Immature natural killer cell (primary cell): ENCODE results near the gene CLK1. TPM values are rescaled to one million over a fixed set of nuclear protein-coding genes. Genes with fewer than 3 reads are reported as not detected.
"Not testable (repeated sequence)": the region's sequence is repeated elsewhere in the genome, so short reads cannot be mapped to it uniquely, and the experiment has no call there.

ENCODE experiments used
- DNase-seq, 3 donors: peaks; one replicate each; pipeline ENCODE4 v3.0.0; 2022; ENCODE audit warnings: mixed read lengths in 1 of 3
- H3K27ac Mint-ChIP-seq, 6 donors: one replicate each; pipeline ENCODE4 v1.8.0; 2020; ENCODE audit warnings: mixed read lengths in 6 of 6, mild to moderate bottlenecking in 5 of 6, inconsistent platforms in 4 of 6, moderate library complexity in 3 of 6
- H3K27me3 Mint-ChIP-seq, 3 donors: one replicate each; pipeline ENCODE4 v1.8.0; 2020 to 2021; ENCODE audit warnings: low read depth in 3 of 3, mild to moderate bottlenecking in 3 of 3, mixed read lengths in 3 of 3, moderate library complexity in 3 of 3, inconsistent platforms in 1 of 3
- H3K36me3 Mint-ChIP-seq, 3 donors: one replicate each; pipeline ENCODE4 v1.8.0; 2020; ENCODE audit warnings: mixed read lengths in 3 of 3, inconsistent platforms in 2 of 3, mild to moderate bottlenecking in 2 of 3
- H3K4me1 Mint-ChIP-seq, 2 donors: one replicate each; pipeline ENCODE4 v1.8.0; 2020; ENCODE audit warnings: inconsistent platforms in 2 of 2, mild to moderate bottlenecking in 2 of 2, mixed read lengths in 2 of 2, moderate library complexity in 1 of 2
- H3K4me3 Mint-ChIP-seq, 5 donors: one replicate each; pipeline ENCODE4 v1.8.0; 2020; ENCODE audit warnings: mild to moderate bottlenecking in 5 of 5, mixed read lengths in 5 of 5, inconsistent platforms in 3 of 5, moderate library complexity in 3 of 5
- H3K9me3 Mint-ChIP-seq, 6 donors: one replicate each; pipeline ENCODE4 v1.8.0; 2020; ENCODE audit warnings: mild to moderate bottlenecking in 6 of 6, mixed read lengths in 6 of 6, inconsistent platforms in 4 of 6, moderate library complexity in 3 of 6
- polyA plus RNA-seq, 3 donors: library from polyadenylated mRNA; unstranded; fragments of 300-500 nt; fragmentation: Illumina TruSeq; gene quantifications; one replicate each; pipeline ENCODE4 v1.2.3, GENCODE V29; 2021

The CLK1 gene
- 10 to 100 TPM; 26.2 to 48.7 (median 47.9) TPM for polyA plus RNA-seq

DNA sequence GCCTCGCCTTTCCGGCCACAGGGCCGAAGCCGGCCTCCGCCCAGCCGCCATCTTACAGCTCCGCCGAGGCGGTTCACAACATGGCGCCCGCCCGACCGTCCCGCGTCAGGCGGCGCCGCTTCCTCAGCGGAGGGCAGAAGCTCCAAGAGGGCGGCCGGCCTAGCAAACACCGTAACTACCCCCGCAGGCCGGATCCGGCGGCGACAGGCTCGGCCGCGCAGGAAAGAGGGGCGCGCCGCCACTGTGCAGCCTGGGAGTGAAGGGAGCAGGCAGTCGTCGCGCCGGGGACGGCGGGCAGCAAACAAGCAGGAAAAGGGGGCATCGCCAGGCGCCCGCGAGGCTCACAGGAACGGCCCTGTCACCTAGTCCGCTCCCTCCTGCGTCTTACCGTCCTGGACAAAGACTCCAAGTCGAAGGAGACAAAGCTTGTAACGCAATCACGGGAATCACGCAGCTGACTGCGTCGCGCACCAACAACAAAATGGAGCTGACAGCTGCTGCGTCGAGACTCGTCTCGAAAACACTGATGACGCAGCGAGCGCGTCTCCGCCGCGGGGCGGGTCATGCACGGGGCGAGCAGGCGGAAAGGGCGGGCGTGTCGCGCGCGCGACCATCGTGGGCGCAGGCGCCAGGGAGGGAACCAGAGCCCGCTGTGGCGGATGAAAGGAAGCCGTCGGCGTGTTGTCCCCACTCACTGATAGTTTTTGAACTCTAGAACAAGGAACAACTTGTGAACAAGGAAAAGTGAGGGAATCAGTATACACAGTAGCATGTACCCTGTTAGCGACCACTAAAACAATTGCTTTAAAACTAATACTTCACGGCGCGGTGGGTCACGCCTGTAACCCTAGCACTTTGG is at the start of gene CLK1:
Gene CLK1, minus strand, starts transcription at position 483 of the 859 bp plus-strand sequence. CDS start 2,796 bp downstream, outside the sequence.
- peaks cover 28 to 41% (median 41%) of the 10 kb centered on the region in 3 donors for H3K27me3 Mint-ChIP-seq
- peak within 1 kb of the TSS; percentile 95 to 100 (median 99) for H3K27ac Mint-ChIP-seq
- DNase-seq = peak; percentile 90 to 94 (median 94)
- peak within 1 kb of the TSS; percentile 90 to 99 (median 98) for H3K4me3 Mint-ChIP-seq
- peaks cover 0 to 3% (median 0%) of the 10 kb centered on the region in 6 donors for H3K9me3 Mint-ChIP-seq
- H3K4me1 Mint-ChIP-seq = peaks cover 43 to 57% of the 10 kb centered on the region in 2 donors
- H3K36me3 Mint-ChIP-seq = peaks cover 23 to 28% (median 27%) of the 10 kb centered on the region in 3 donors

GRCh38 chr2:200913654-200914053 is 49.2 kb upstream of the CLK1 start:
- H3K36me3 Mint-ChIP-seq = peaks cover 17 to 38% (median 25%) of the 10 kb centered on the region in 3 donors
- no peaks in the 10 kb centered on the region for H3K27me3 Mint-ChIP-seq
- H3K27ac Mint-ChIP-seq = peak overlapping the region in 3 of 6 donors; percentile 21 to 70 (median 36)
- no peak for DNase-seq
- no peaks in the 10 kb centered on the region for H3K4me1 Mint-ChIP-seq
- no peak overlapping the region for H3K4me3 Mint-ChIP-seq
- no peaks in the 10 kb centered on the region for H3K9me3 Mint-ChIP-seq

DNA sequence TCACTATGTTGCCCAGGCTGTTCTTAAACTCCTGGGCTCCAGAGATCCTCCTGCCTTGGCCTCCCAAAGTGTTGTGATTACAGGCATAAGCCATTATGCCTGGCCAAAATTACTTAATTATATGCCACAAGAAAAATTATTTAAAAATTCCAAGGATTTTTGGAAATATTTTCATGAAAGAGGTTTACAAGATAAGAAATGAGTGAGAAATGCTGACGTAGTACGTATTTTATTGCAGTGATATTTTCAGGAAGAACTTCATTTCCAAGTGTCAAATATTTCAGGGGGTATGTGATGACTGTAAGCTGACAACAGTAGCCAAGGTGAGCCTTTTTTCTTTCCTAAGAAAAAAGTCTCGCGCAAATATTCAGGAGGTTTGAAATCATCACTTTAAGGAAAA is 45.5 kb upstream of the CLK1 start:
- Mint-ChIP-seq H3K27me3 (no peaks in the 10 kb centered on the region), H3K9me3 (no peaks in the 10 kb centered on the region), H3K27ac (no peak overlapping the region), H3K4me3 (no peak overlapping the region), H3K4me1 (no peaks in the 10 kb centered on the region), H3K36me3 (peaks cover 11 to 27% (median 21%) of the 10 kb centered on the region in 3 donors)
- DNase-seq = no peak

DNA sequence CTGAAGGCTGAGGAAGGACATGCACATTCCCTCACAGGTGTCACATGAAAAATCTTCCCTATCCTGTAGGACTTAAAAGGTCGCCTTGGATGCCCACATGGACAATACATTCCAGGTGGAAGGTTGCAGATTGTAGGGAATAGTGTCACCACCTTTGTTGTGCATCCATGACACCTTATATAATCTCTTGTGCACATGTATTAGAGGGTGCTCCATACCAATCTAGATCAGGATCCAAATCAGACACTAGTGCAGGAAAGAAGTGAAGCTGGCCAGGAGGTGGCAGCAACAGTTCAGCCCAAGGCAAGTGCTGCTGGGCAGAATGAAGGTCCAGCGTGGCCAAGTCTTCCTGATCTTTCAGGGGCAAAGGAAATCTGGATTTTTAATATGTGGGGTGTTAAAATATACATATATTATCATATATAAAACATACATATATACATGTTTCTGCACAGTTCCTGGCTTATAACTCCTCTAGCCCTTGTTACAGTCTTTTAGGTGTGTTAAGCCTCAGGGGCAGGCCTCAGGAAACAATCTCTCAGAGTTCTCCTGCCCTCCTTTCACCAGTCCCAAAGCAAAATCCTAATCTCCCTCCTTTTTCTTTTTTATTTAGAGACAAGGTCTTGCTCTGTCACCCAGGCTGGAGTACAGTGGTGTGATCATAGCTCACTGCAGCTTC is 41.3 kb upstream of the CLK1 start:
- Mint-ChIP-seq H3K36me3 (peaks cover 7 to 22% (median 8%) of the 10 kb centered on the region in 3 donors), H3K4me3 (no peak overlapping the region), H3K27ac (peak overlapping the region in 2 of 6 donors; percentile 11 to 70), H3K9me3 (no peaks in the 10 kb centered on the region), H3K27me3 (no peaks in the 10 kb centered on the region), H3K4me1 (peaks cover 6 to 10% of the 10 kb centered on the region in 2 donors)
- DNase-seq = peak; percentile 36 to 47 (median 44)

DNA sequence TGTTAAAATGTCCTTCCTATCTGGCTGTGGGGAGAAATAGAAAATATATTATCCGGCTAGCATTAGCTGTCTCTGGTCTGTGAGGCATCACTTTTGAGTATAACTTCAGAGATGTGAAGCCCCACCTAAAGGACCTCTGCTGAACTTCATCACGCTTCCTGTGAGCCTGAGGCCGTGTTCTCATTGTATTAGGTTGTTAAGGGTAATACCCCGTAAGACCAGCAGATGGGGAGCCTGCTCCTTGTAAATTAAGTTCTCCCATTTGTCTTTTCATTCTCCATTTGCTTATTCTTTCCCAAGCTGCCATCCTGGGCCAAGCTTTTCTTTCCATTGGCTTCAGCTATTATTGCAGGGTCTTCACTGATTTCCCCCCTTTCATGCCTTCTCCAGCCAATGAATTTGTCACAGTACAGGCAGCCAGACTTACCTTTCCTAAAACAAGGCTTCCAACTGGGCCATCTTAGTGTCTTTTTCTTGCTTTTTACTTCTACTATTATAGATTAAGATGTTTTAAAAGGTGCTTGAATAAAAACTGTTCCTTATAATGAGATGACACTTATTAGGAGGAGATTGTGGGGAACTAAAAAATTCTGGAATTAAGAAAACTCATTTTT is 37.1 kb upstream of the CLK1 start:
- Mint-ChIP-seq H3K36me3 (peaks cover 13 to 36% (median 14%) of the 10 kb centered on the region in 3 donors), H3K4me3 (no peak overlapping the region), H3K27ac (peak overlapping the region; percentile 57 to 90 (median 84)), H3K27me3 (no peaks in the 10 kb centered on the region), H3K4me1 (peaks cover 6 to 10% of the 10 kb centered on the region in 2 donors), H3K9me3 (no peaks in the 10 kb centered on the region)
- peak; percentile 72 to 78 (median 75) for DNase-seq

DNA sequence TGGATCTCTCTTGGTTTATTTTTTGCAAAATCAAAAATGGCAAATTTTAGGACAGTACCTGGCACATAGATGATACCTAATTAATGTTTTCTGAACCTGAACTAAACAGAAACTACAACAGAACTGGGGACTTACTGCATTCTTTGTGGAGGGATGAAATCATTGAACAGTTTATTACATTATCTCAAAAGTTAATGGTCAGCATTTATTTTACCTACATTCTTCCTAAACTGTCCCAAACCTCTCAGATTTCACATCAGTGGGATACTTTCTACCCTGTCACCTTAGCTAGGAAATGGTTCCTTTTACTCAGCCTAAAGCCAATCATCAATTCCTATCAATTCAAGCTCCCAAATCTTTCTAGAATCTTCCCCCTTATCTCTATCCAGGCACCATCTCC is 35.0 kb upstream of the CLK1 start:
- Mint-ChIP-seq H3K4me3 (no peak overlapping the region), H3K9me3 (no peaks in the 10 kb centered on the region), H3K27me3 (peaks cover 0 to 2% (median 0%) of the 10 kb centered on the region in 3 donors), H3K27ac (no peak overlapping the region), H3K4me1 (peaks cover 6 to 10% of the 10 kb centered on the region in 2 donors), H3K36me3 (peaks cover 26 to 45% (median 26%) of the 10 kb centered on the region in 3 donors)
- DNase-seq = no peak

- H3K4me3 Mint-ChIP-seq = peak within 1 kb of the TSS; percentile 96 to 99 (median 98)
- peaks cover 9 to 21% (median 21%) of the 10 kb centered on the region in 3 donors for H3K27me3 Mint-ChIP-seq
- DNase-seq = peak; percentile 96 to 98 (median 98)
- H3K27ac Mint-ChIP-seq = peak within 1 kb of the TSS; percentile 93 to 100 (median 98)
- H3K36me3 Mint-ChIP-seq = peaks cover 3 to 10% (median 4%) of the 10 kb centered on the region in 3 donors
- H3K4me1 Mint-ChIP-seq = peaks cover 48 to 62% of the 10 kb centered on the region in 2 donors
- no peaks in the 10 kb centered on the region for H3K9me3 Mint-ChIP-seq
Measured at GRCh38 chr2:200888704-200889625, 24.5 kb upstream of the CLK1 start, which contains the start of the genes NIF3L1 and PPIL3. Gene NIF3L1, plus strand, starts transcription at chr2:200889371. Its CDS starts 2,573 bp downstream, at chr2:200891944. Gene PPIL3, minus strand, starts transcription at chr2:200889077. Its CDS starts 1,462 bp downstream, at chr2:200887615.

DNA sequence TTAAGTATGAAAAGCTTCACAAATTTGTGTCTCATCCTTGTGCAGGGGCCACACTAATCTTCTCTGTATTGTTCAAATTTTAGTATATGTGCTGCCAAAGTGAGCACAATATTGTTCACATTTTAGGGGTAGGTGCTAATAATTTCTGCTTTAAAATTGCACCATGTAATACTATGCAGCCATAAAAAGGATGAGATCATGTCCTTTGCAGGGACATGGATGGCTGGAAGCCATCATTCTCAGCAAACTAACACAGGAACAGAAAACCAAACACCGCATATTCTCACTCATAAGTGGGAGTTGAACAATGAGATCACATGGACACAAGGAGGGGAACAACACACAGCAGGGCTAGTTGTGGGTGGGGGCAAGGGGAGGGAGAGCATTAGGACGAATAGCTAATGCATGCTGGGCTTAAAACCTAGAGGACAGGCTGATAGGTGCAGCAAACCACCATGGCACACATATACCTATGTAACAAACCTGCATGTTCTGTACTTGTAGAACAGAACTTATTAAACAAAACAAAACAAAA is 17.3 kb upstream of the CLK1 start:
- DNase-seq, H3K27me3 Mint-ChIP-seq, H3K4me3 Mint-ChIP-seq, H3K9me3 Mint-ChIP-seq, H3K4me1 Mint-ChIP-seq: not testable (repeated sequence)
- Mint-ChIP-seq H3K36me3 (peaks cover 25 to 47% (median 32%) of the 10 kb centered on the region in 3 donors), H3K27ac (peak overlapping the region in 2 of 6 donors; percentile 30 to 52)

GRCh38 chr2:200878289-200878880 is 13.9 kb upstream of the CLK1 start:
- H3K9me3 Mint-ChIP-seq = no peaks in the 10 kb centered on the region

DNA sequence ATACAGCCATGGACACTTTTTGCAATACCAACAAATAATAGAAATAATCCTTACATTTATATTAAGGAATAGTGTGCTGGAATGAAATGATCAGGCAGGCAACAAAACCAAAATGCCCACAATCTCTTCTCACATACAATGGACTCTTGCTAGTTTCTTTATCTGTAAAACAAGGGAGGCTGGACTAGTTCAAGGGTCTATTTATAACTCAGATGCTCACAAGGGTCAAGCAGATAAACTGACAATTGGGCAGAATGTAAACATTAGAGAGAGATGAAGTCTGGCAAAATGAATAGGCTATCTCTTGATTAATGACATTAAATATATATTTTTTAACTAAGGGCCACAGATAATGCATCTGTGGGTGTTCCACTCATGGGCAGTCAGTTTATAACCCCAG is 13.0 kb upstream of the CLK1 start:
- H3K27me3 Mint-ChIP-seq = no peaks in the 10 kb centered on the region
- no peaks in the 10 kb centered on the region for H3K9me3 Mint-ChIP-seq
- peaks cover 29 to 44% (median 33%) of the 10 kb centered on the region in 3 donors for H3K36me3 Mint-ChIP-seq
- H3K4me1 Mint-ChIP-seq = no peaks in the 10 kb centered on the region
- no peak for DNase-seq
- no peak overlapping the region for H3K4me3 Mint-ChIP-seq
- no peak overlapping the region for H3K27ac Mint-ChIP-seq

More at GRCh38 chr2:200878289-200878880, 13.9 kb upstream of the CLK1 start:
- Mint-ChIP-seq H3K4me3 (no peak overlapping the region), H3K4me1 (no peaks in the 10 kb centered on the region), H3K27me3 (no peaks in the 10 kb centered on the region), H3K36me3 (peaks cover 36 to 53% (median 38%) of the 10 kb centered on the region in 3 donors), H3K27ac (no peak overlapping the region)
- DNase-seq = no peak

GRCh38 chr2:200873560-200873959 is 9.1 kb upstream of the CLK1 start:
- H3K36me3 Mint-ChIP-seq = peaks cover 9 to 35% (median 19%) of the 10 kb centered on the region in 3 donors
- H3K4me1 Mint-ChIP-seq = peaks cover 6 to 7% of the 10 kb centered on the region in 2 donors

GRCh38 chr2:200871151-200871550 is 6.7 kb upstream of the CLK1 start:
- H3K9me3 Mint-ChIP-seq = no peaks in the 10 kb centered on the region
- DNase-seq = no peak
- H3K4me1 Mint-ChIP-seq = peaks cover 7 to 9% of the 10 kb centered on the region in 2 donors
- no peak overlapping the region for H3K27ac Mint-ChIP-seq
- H3K27me3 Mint-ChIP-seq = peaks cover 1 to 7% (median 1%) of the 10 kb centered on the region in 3 donors
- H3K4me3 Mint-ChIP-seq = no peak overlapping the region
- peaks cover 7 to 30% (median 13%) of the 10 kb centered on the region in 3 donors for H3K36me3 Mint-ChIP-seq

More at GRCh38 chr2:200873560-200873959, 9.1 kb upstream of the CLK1 start:
- peaks cover 1 to 6% (median 1%) of the 10 kb centered on the region in 3 donors for H3K27me3 Mint-ChIP-seq
- no peak for DNase-seq
- H3K4me3 Mint-ChIP-seq = no peak overlapping the region
- H3K9me3 Mint-ChIP-seq = no peaks in the 10 kb centered on the region
- H3K27ac Mint-ChIP-seq = no peak overlapping the region
